Activated naive CD8-positive, alpha-beta T cell treated with anti-CD3 and anti-CD28 coated beads, Interleukin-2, amount 50 U/mL, for 24 hours (primary cell): ENCODE data around the gene SMPD1.
A peak's percentile ranks its signal among the peaks of the same experiment; 100 is the strongest.

Experiments used
- ATAC-seq: fragments of 150-1000 bp; cut with Tn5 transposase; one replicate; pipeline ENCODE4 v1.10.0; 2021
- DNase-seq: peaks from one replicate; pipeline ENCODE4 v3.0.0; 2021
- H3K27ac Mint-ChIP-seq: one replicate; pipeline ENCODE4 v1.8.0; 2021; ENCODE audit warnings: mild to moderate bottlenecking, mixed read lengths
- H3K27me3 Mint-ChIP-seq: one replicate; pipeline ENCODE4 v1.8.0; 2021; ENCODE audit warnings: mixed read lengths
- H3K36me3 Mint-ChIP-seq: one replicate; pipeline ENCODE4 v1.8.0; 2021; ENCODE audit warnings: low read depth, mixed read lengths
- H3K4me1 Mint-ChIP-seq: one replicate; pipeline ENCODE4 v1.8.0; 2021; ENCODE audit warnings: mixed read lengths
- H3K4me3 Mint-ChIP-seq: one replicate; pipeline ENCODE4 v1.8.0; 2021; ENCODE audit warnings: mild to moderate bottlenecking, moderate library complexity, mixed read lengths
- H3K9me3 Mint-ChIP-seq: one replicate; pipeline ENCODE4 v1.8.0; 2021; ENCODE audit warnings: mixed read lengths

The SMPD1 gene

DNA sequence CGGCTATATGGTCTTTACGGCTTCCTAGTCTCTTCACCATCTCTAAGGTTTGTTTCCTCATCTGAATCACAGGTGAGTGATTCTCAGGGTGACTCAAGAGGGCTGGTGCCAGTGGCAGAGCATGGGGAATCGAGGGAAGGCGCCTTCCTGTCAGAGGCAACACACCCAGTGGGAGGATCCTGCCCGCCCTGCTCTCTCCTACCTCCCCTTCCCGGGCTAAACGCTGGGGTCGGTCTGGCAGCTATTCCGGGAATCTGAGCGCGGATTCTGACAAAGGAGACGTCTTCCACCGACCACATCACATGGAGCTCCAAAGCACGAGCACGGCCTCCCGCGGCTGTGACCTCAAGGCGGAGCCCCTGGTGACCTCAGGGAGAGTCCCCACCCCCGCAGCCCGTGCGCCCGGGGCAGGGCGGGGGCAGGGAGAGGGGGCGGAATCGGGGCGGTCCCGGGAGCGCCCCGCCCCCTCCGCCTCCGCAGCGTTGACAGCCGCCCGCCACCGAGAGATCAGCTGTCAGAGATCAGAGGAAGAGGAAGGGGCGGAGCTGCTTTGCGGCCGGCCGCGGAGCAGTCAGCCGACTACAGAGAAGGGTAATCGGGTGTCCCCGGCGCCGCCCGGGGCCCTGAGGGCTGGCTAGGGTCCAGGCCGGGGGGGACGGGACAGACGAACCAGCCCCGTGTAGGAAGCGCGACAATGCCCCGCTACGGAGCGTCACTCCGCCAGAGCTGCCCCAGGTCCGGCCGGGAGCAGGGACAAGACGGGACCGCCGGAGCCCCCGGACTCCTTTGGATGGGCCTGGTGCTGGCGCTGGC lies at the start of gene SMPD1:
Gene SMPD1 (plus strand): TSS at position 570 of the 813 bp plus-strand sequence. CDS start 125 bp downstream, at position 695.
- no peaks in the 10 kb centered on the region for H3K9me3 Mint-ChIP-seq
- peak; percentile 85 for ATAC-seq

DNA sequence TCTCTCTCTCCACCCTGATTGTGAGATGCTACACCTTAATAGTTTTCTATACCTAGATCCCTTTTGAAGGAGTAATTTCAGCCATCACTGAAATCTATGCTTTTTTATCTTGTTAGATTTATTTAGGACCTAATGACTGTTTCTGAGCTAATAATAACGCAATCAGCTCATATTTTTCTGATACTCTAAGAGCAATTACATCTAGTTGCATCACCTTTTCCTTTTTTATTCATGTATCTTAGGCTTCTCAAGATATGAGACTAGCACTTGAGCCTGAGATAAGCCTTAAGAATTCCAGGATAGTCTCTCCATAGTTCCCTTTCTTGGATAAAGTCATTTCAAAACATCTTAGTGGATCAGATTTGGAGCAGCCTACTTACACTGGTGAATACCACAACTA lies 44.9 kb upstream of the SMPD1 start:
- Mint-ChIP-seq H3K4me3 (no peak overlapping the region), H3K9me3 (no peaks in the 10 kb centered on the region), H3K27me3 (peaks cover 2% of the 10 kb centered on the region), H3K36me3 (no peaks in the 10 kb centered on the region), H3K4me1 (no peaks in the 10 kb centered on the region), H3K27ac (no peak overlapping the region)
- ATAC-seq (no peak), DNase-seq (no peak)

More for the DNA sequence above, at the start of gene SMPD1:
- peaks cover 36% of the 10 kb centered on the region for H3K4me1 Mint-ChIP-seq
- no peaks in the 10 kb centered on the region for H3K27me3 Mint-ChIP-seq
- peak; percentile 92 for DNase-seq
- peak within 1 kb of the TSS; percentile 97 for H3K27ac Mint-ChIP-seq
- peaks cover 3% of the 10 kb centered on the region for H3K36me3 Mint-ChIP-seq
- peak within 1 kb of the TSS; percentile 86 for H3K4me3 Mint-ChIP-seq

DNA sequence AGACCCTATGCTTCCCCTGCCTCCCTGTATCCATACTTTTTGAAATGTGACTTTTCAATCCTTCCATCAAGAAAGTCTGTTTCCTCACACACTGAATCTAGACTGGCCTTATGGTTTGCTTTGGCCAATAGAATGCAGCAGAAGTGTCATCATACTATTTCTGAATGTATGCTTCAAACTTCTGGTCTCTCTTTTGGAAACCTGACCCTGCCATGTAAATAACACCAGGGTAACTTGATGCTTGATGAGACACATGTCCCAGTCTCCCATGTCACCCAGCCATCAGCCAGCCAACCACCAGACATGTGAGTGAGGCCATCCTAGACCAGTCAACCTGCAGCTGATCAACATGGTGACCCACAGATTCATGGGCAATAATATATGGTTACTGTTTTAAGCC lies 40.2 kb upstream of the SMPD1 start:
- H3K4me3 Mint-ChIP-seq, result no peak overlapping the region

DNA sequence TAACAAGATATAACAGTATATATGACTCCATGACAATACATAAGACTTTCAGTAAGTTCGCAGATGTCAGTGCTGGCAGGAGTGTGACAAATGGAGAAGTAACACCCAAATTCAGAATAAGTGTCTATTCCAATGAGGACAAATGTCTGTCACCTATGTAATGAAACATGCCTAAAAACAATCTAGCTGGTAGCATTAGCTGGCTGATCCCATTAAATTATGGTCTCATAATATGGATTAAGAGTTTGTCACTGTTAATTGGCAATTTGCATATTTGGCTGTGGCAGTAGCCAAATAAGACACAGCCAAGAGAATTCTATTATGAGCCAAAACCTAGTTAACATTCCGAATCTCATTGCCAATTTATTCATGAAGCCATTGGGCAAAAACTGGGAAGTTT lies 39.8 kb upstream of the SMPD1 start:
- ATAC-seq, result no peak
- H3K27ac Mint-ChIP-seq, result no peak overlapping the region
- DNase-seq, result no peak
- H3K9me3 Mint-ChIP-seq, result no peaks in the 10 kb centered on the region
- no peaks in the 10 kb centered on the region for H3K27me3 Mint-ChIP-seq
- H3K4me3 Mint-ChIP-seq, result no peak overlapping the region
- no peaks in the 10 kb centered on the region for H3K36me3 Mint-ChIP-seq
- H3K4me1 Mint-ChIP-seq, result peaks cover 29% of the 10 kb centered on the region

More for the DNA sequence above, 40.2 kb upstream of the SMPD1 start:
- Mint-ChIP-seq H3K27ac (no peak overlapping the region), H3K4me1 (peaks cover 29% of the 10 kb centered on the region), H3K27me3 (no peaks in the 10 kb centered on the region), H3K9me3 (no peaks in the 10 kb centered on the region), H3K36me3 (no peaks in the 10 kb centered on the region)
- no peak for DNase-seq
- no peak for ATAC-seq

DNA sequence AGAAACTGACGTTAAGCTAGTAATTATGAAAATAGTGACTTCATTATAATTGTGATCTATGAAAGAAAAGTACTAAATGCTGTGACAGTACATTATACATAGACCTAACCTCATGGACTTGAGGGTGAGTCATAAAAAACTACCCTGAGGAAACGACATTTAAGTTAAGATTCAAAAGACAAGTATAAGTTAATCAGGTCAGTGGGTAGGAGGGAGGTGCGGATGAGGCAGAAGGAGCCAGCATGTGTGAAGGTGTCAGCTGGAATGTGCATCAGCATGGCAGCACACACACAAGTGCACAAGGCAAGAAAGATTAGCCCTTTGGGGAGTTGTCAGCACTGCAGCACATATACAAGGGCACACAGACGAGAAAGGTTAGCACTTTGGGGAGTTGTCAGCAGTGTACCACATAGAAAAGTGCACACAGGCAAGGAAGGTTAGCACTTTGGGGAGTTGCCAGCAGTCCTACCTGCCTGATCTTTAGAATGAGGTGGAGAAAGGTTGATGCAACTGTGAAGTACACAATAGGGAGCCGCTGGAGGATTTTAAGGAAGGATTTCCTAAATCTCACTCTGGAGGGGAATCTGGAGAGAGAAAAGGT lies 38.4 kb upstream of the SMPD1 start:
- Mint-ChIP-seq H3K4me3 (peak overlapping the region; percentile 1), H3K27me3 (no peaks in the 10 kb centered on the region), H3K4me1 (peaks cover 37% of the 10 kb centered on the region), H3K27ac (peak overlapping the region; percentile 55), H3K36me3 (no peaks in the 10 kb centered on the region), H3K9me3 (no peaks in the 10 kb centered on the region)
- peak; percentile 94 for ATAC-seq
- DNase-seq, result peak; percentile 39

DNA sequence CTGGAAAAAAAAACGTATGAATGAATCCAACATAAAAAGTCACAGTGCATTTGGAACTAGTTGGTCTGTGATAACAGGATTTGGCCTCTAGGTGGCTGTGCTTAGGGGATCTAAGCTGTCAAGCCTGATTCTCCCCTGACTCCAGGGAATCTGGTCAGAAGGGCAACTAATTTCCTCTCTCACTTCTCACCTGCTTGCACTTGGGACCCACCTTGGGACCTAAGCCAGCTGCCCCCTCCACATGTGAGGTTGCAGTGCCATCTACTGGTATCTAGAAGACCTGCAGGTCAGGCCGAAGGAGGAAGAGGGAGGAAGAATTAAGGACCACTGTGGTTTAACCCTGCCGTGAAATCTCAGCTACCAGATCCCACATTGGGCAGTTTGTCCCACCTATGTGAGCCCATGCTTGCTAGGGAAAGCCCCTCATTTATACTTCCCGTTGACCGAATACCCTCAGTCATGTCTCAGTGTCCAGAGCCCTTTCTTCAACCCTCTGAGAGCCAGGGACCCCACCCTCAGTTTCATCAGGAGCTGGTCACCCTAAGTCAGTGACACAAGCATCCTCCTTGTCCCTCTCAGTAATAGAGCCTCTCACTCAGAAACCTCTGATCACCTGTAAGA lies 36.8 kb upstream of the SMPD1 start:
- DNase-seq, result peak; percentile 65
- Mint-ChIP-seq H3K4me1 (peaks cover 52% of the 10 kb centered on the region), H3K4me3 (no peak overlapping the region), H3K27ac (peak overlapping the region; percentile 48), H3K36me3 (no peaks in the 10 kb centered on the region), H3K9me3 (no peaks in the 10 kb centered on the region), H3K27me3 (no peaks in the 10 kb centered on the region)
- peak; percentile 23 for ATAC-seq

DNA sequence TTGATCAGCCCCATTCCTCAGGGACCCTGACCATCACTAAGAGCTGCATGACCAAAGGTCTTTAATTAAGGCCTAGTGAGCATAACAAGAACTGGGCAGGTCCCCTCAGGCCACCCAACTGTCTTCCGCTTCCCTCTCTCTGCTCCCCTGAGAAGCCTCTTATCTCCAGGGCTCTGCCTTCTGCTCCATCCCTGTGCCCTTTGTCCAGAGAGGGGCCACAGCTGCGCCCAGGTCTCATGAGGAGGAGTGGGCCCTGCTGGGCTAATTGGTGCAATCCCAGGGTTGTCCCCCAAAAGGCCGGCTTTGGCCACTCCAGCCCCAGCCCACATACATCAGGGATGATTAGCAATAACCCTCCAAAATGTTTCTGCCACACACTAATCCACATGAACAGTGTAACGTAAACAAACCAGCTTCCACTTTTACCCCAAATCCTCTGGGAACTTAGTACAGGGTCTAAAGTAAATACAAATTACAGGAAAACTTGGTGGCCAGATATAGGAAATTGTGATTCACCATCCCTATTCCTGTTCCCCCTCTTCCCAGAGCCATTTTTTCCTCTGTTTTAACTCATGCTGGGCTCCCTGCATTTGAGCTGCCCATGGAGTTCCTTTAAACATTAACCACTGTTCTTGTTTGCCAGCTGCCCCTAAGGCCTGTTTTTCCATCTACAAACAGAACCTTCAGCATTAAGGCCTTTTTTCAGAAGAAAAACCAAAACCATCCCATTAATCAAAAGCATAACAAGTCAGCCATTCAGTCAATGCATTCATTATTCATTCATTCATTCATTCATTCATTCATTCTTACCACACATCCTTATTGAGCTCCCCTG lies 35.4 kb upstream of the SMPD1 start:
- Mint-ChIP-seq H3K27me3 (no peaks in the 10 kb centered on the region), H3K9me3 (no peaks in the 10 kb centered on the region), H3K27ac (no peak overlapping the region), H3K4me3 (no peak overlapping the region), H3K4me1 (peaks cover 52% of the 10 kb centered on the region), H3K36me3 (no peaks in the 10 kb centered on the region)
- ATAC-seq (no peak), DNase-seq (no peak)

DNA sequence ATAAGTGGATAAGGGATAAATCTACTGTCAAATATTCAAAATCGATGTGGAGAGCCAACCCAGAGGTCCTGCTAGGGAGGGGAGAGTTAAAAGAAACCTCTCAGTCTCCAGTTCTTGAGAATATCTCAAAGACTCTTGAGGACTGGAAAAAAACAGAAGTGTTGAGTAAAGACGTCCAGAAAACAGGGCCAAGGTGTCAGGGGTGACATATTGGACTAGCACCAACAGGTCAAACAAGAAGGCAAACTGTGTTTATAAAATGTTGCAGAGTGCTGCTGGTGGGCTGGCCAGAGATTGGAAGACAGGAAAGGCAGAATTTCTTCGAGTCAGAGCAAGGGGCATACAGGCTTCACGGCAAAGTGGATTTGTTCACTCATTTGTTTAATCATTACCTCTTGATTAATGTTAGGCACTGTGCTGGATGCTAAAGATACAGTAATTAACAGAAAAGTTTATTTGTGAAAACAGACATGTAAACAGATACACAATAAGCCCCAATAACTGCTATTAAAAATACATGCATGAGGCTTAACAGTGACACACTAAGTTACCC lies 33.7 kb upstream of the SMPD1 start:
- no peak overlapping the region for H3K4me3 Mint-ChIP-seq
- ATAC-seq (no peak), DNase-seq (no peak)
- H3K27me3 Mint-ChIP-seq, result no peaks in the 10 kb centered on the region
- H3K4me1 Mint-ChIP-seq, result peaks cover 46% of the 10 kb centered on the region
- peak overlapping the region; percentile 36 for H3K27ac Mint-ChIP-seq
- no peaks in the 10 kb centered on the region for H3K36me3 Mint-ChIP-seq
- no peaks in the 10 kb centered on the region for H3K9me3 Mint-ChIP-seq

DNA sequence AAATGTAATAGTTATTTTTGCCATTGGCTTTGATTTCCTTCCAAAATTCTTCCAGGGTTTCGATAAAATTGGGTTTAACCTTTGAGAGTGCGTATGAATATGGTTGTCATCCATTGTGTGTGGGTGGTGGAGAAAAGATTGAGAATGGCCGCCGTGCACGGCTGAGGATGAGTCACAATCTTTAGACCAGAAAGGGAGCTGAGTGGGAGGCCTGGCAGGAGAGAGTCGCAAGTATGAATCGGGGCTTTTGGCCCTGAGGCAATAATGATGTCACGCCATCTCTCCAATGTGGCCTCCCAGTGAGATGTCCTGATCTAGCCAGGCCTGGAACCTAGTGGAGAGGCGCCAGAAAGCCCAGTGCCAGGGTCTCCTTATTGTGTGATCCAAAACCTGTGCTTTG lies 33.1 kb upstream of the SMPD1 start:
- Mint-ChIP-seq H3K4me1 (peaks cover 39% of the 10 kb centered on the region), H3K36me3 (no peaks in the 10 kb centered on the region), H3K27me3 (no peaks in the 10 kb centered on the region), H3K4me3 (peak overlapping the region; percentile 21), H3K9me3 (no peaks in the 10 kb centered on the region), H3K27ac (peak overlapping the region; percentile 36)
- ATAC-seq (peak; percentile 90), DNase-seq (peak; percentile 63)

DNA sequence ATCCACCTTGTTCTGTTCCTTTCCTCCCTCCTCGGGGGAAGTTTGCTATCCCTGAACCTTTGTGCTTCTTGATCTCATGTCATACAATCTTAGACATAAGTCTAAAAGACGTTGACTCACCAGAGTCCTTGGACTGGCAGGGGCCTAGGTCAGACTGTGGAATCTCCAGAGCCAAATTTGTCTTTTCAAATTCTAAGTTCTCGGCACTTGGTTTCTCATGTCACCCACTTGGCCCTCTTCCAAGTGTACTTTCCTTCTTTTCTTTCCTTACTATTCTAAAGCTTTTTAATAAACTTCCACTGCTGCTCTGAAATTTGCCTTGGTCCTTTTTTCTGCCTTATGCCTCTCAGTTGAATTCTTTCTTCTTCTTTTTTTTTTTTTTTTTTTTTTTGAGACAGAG lies 30.1 kb upstream of the SMPD1 start:
- no peak overlapping the region for H3K4me3 Mint-ChIP-seq
- no peaks in the 10 kb centered on the region for H3K27me3 Mint-ChIP-seq
- peaks cover 26% of the 10 kb centered on the region for H3K4me1 Mint-ChIP-seq
- no peak for DNase-seq
- ATAC-seq, result no peak
- H3K36me3 Mint-ChIP-seq, result no peaks in the 10 kb centered on the region
- H3K9me3 Mint-ChIP-seq, result no peaks in the 10 kb centered on the region
- H3K27ac Mint-ChIP-seq, result peak overlapping the region; percentile 1

DNA sequence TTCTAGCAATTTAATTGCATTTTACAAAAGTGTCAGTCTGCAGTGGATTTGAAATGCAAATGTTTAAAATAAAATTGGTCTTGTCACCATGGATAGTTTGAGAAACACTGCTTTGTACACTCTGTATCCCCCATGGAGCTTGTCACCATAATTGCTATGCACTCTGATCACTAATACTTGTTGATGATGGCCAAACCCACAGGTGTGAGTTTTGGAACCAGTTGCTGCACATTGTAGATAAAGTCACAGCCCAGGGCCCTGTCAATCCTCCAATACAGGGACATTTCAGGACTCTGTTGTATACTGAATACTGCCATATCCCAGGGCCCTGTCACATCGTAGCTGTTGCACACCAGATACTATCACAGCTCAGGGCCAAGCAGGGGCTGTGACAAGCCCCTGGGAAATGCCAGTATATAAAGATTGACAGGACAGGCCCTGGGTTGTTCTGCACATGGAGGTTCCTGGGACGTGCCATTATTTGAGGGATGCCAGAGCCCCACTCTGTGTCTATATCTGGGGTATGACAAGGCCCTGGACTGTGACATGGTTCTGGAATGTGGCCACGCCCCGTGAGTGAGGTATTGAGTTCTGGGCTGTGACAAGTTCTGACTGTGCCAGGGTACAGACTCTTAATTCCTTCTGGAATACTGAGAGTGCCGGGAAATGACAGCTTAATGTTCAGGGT lies 27.9 kb upstream of the SMPD1 start:
- H3K36me3 Mint-ChIP-seq, result no peaks in the 10 kb centered on the region
- H3K4me3 Mint-ChIP-seq, result no peak overlapping the region
- H3K9me3 Mint-ChIP-seq, result no peaks in the 10 kb centered on the region
- DNase-seq, result no peak
- no peaks in the 10 kb centered on the region for H3K27me3 Mint-ChIP-seq
- H3K27ac Mint-ChIP-seq, result no peak overlapping the region
- peaks cover 14% of the 10 kb centered on the region for H3K4me1 Mint-ChIP-seq
- no peak for ATAC-seq

DNA sequence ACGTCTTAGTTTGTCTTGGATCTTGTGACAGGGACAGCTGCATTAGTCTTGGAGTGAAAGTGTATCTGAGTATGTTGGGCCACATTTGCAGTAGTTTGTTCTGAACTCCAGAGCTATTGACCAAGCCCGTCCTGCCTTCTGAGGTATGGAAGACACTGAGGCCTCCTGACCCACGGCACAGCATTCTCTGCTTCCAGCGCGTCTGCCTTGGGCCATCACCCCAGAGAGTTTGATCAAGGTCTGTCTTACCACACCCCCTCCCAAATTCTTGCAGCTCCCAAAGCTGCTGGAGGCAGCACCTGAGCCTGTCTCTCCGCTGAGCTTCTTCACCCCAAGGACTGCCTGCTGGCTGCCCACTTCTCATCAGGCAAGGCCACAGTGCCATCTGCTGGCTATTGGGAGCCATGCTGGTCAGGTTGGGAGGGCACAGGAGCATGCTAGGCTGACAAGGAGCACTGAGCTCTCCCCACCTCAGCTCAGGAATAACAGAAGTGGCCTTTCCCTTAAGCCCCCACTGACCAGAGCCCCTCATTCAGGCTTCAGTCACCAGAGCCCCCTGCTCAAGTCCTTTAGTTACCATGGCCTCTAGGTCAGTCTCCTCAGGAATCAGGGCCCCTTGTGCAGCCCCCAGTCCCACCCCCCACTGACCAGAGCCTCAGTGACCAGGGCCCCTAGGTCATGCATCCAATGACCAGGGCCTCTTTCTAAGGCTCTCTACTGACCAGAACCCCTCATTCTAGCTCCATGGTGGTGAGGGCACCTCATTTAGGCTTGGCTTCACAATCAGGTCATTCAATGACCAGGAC lies 27.2 kb upstream of the SMPD1 start:
- Mint-ChIP-seq H3K36me3 (no peaks in the 10 kb centered on the region), H3K4me3 (no peak overlapping the region), H3K27me3 (no peaks in the 10 kb centered on the region), H3K4me1 (peaks cover 6% of the 10 kb centered on the region), H3K27ac (no peak overlapping the region), H3K9me3 (no peaks in the 10 kb centered on the region)
- DNase-seq, result peak; percentile 76
- ATAC-seq, result peak; percentile 93

DNA sequence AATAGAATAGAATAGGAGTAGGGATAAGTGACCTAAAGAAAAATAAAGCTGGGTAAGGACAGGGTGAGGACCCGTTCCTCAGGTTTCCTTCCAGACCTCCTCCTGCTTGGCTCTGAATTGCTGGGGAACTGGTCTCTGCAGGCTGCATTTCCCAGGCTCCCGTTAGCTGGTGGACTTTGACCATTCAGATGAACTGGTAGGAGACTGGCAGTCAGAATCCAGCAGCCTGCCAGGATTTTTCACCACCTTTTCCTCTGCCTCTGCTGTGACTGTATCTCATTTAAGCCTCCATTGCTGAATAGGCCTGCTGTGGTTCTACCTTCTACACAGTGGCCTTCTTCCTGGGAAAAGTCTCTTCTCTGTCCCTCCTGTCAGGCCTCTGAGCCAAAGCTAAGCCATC lies 24.6 kb upstream of the SMPD1 start:
- no peaks in the 10 kb centered on the region for H3K9me3 Mint-ChIP-seq
- no peak overlapping the region for H3K4me3 Mint-ChIP-seq
- DNase-seq (no peak), ATAC-seq (no peak)
- H3K27ac Mint-ChIP-seq, result no peak overlapping the region
- H3K27me3 Mint-ChIP-seq, result no peaks in the 10 kb centered on the region
- H3K4me1 Mint-ChIP-seq, result peaks cover 3% of the 10 kb centered on the region
- H3K36me3 Mint-ChIP-seq, result no peaks in the 10 kb centered on the region
